K562 (cell line): ENCODE data around the gene NELL1. TPM values are rescaled to one million over a fixed set of nuclear protein-coding genes. Genes with fewer than 3 reads are reported as not detected.

ENCODE experiments used
- ATAC-seq: fragments of 200-7000 bp; cut with Tn5 transposase; 3 replicates; pipeline ENCODE4 v1.9.1; 2020; ENCODE audit warnings: moderate library complexity
- BruUV-seq: library from RNA; stranded (reverse); fragments of 400-500 nt; replicated peaks from 2 replicates; lab custom pipeline; 2021; lab: Mats Ljungman, UMichigan
- CTCF ChIA-PET: fragments of 300-600 bp; formaldehyde crosslinking; extraction: SDS; loops from one replicate; lab custom pipeline; 2021; ENCODE audit warnings: low intra/inter-chr PET ratio; lab: Yijun Ruan, JAX
- POLR2A ChIA-PET: fragments of 300-600, 350-650 bp; sonication (Branson Sonifier 250); formaldehyde crosslinking; extraction: SDS; loops from one replicate; lab custom pipeline; 2021; ENCODE audit warnings: antibody characterized with exemption, inconsistent platforms; lab: Yijun Ruan, JAX
- DNase-seq, 4 experiments: peaks; one replicate each; pipeline versions ENCODE4 v3.0.0 to v3.0.0-alpha.2; 2011 to 2018; ENCODE audit warnings: low spot score in 3 of 4, mixed read lengths in 3 of 4; ENCODE audit errors: extremely low read depth in 1 of 4
- FAIRE-seq: peaks from 2 replicates; lab custom pipeline; 2011; peaks lifted over from hg19 to GRCh38; lab: Jason Lieb, UNC
- H2AFZ ChIP-seq: 2 replicates; pipeline ENCODE4 v1.6.0; 2011; ENCODE audit warnings: low read depth, low read length, control low read depth, inconsistent platforms
- H3K27ac ChIP-seq: fragments of 200-600 bp; 3 replicates; pipeline ENCODE4 v1.8.0; 2011; ENCODE audit warnings: low read depth, mild to moderate bottlenecking, control low read depth, inconsistent platforms, low read length, moderate library complexity, mixed read lengths; ENCODE audit errors: extremely low read depth
- H3K27me3 ChIP-seq, 2 experiments: fragments of 300-600 bp in 1 of 2; 2 replicates in 1 of 2; 3 replicates in 1 of 2; pipeline versions ENCODE4 v1.6.0 to v1.8.0; 2011; ENCODE audit warnings: inconsistent platforms in 2 of 2, low read length in 2 of 2, mild to moderate bottlenecking in 1 of 2, mixed read lengths in 1 of 2, moderate library complexity in 1 of 2; ENCODE audit not compliant: control insufficient read depth in 2 of 2, insufficient read depth in 2 of 2
- H3K36me3 ChIP-seq: fragments of 300-600 bp; 3 replicates; pipeline ENCODE4 v1.8.0; 2011; ENCODE audit warnings: mild to moderate bottlenecking, low read length, inconsistent platforms; ENCODE audit not compliant: control insufficient read depth, insufficient read depth
- H3K4me1 ChIP-seq, 2 experiments: fragments of 200-600 bp in 1 of 2; replicated peaks in 1 of 2; 2 replicates in 1 of 2; 3 replicates in 1 of 2; pipeline versions ENCODE4 v1.5.1 to v1.8.0; 2011; ENCODE audit warnings: inconsistent platforms in 2 of 2, low read length in 2 of 2, mild to moderate bottlenecking in 1 of 2, mixed read lengths in 1 of 2, moderate library complexity in 1 of 2; ENCODE audit not compliant: control insufficient read depth in 2 of 2, insufficient read depth in 2 of 2
- H3K4me2 ChIP-seq: 2 replicates; pipeline ENCODE4 v1.6.1; 2011; ENCODE audit warnings: low read length, control low read depth, inconsistent platforms, mixed read lengths; ENCODE audit not compliant: insufficient read depth
- H3K4me3 ChIP-seq: fragments of 200-600 bp; sonication (generic), shearing (Covaris generic); 2 replicates; pipeline ENCODE4 v1.5.1; 2016; ENCODE audit warnings: control low read depth, inconsistent platforms
- H3K79me2 ChIP-seq: fragments of 200-600 bp; 3 replicates; pipeline ENCODE4 v1.8.0; 2011; ENCODE audit warnings: low read length, inconsistent platforms; ENCODE audit not compliant: control insufficient read depth, insufficient read depth
- H3K9ac ChIP-seq, 2 experiments: 2 replicates each; pipeline versions ENCODE4 v1.6.0 to v1.6.1; 2011; ENCODE audit warnings: low read depth in 2 of 2, low read length in 2 of 2, control low read depth in 1 of 2, inconsistent platforms in 1 of 2, mild to moderate bottlenecking in 1 of 2, mixed read lengths in 1 of 2; ENCODE audit not compliant: insufficient read depth in 1 of 2
- H3K9me1 ChIP-seq: one replicate; pipeline ENCODE4 v1.6.0; 2011; ENCODE audit warnings: inconsistent platforms, mild to moderate bottlenecking, low read length, moderate library complexity; ENCODE audit not compliant: control insufficient read depth, insufficient read depth
- H3K9me3 ChIP-seq: replicated peaks from 2 replicates; pipeline ENCODE4 v1.5.1; 2011; ENCODE audit warnings: low read depth, low read length, inconsistent platforms; ENCODE audit not compliant: control insufficient read depth, insufficient read depth
- H4K20me1 ChIP-seq: replicated peaks from 2 replicates; pipeline ENCODE4 v1.6.1; 2011; ENCODE audit warnings: low read length, inconsistent platforms, mixed read lengths; ENCODE audit not compliant: control insufficient read depth, insufficient read depth
- CBX8 ChIP-seq: fragments of 200-600 bp; sonication (generic); IDR thresholded peaks from 2 replicates; pipeline ENCODE4 v1.6.1; 2012; ENCODE audit warnings: borderline replicate concordance, mixed run types, low read depth, mild to moderate bottlenecking, moderate library complexity, mixed read lengths, low read length, control low read depth, inconsistent platforms; ENCODE audit not compliant: poor library complexity, severe bottlenecking; ENCODE audit errors: extremely low read depth
- DPF2 ChIP-seq: fragments of 450-650 bp; IDR thresholded peaks from 2 replicates; pipeline ENCODE4 v1.6.1; 2016
- FIP1L1 ChIP-seq: fragments of 200-400 bp; formaldehyde crosslinking; IDR thresholded peaks from 2 replicates; pipeline ENCODE4 v1.6.1; 2018; ENCODE audit warnings: mild to moderate bottlenecking, low read depth, low read length; ENCODE audit not compliant: poor library complexity, severe bottlenecking
- GABPA ChIP-seq: fragments of 200-800 bp; sonication (Bioruptor generic); conservative IDR thresholded peaks from 2 replicates; pipeline ENCODE4 v1.6.1; 2016; ENCODE audit warnings: low read depth, missing genetic modification characterization, missing compliant biosample characterization
- HBP1 ChIP-seq: fragments of 450-650 bp; formaldehyde crosslinking; IDR thresholded peaks from 2 replicates; pipeline ENCODE4 v1.4.0; 2022; ENCODE audit warnings: missing genetic modification characterization
- HMG20B ChIP-seq: fragments of 250-450 bp; sonication (Bioruptor Pico); IDR thresholded peaks from 2 replicates; pipeline ENCODE4 v1.5.0; 2021; ENCODE audit warnings: mild to moderate bottlenecking
- KDM1A ChIP-seq, 2 experiments: fragments of 450-650 bp; IDR thresholded peaks; 2 replicates each; pipeline ENCODE4 v1.6.1; 2016; ENCODE audit warnings: mild to moderate bottlenecking in 2 of 2
- PTRF ChIP-seq: fragments of 450-650 bp; IDR thresholded peaks from 2 replicates; pipeline ENCODE4 v1.6.1; 2016; ENCODE audit warnings: mild to moderate bottlenecking, missing genetic modification characterization, missing compliant biosample characterization
- PYGO2 ChIP-seq: fragments of 450-650 bp; IDR thresholded peaks from 2 replicates; pipeline ENCODE4 v1.6.1; 2016; ENCODE audit warnings: mild to moderate bottlenecking, missing genetic modification characterization, moderate library complexity, missing compliant biosample characterization
- RNF219 ChIP-seq: fragments of 250-450 bp; sonication (Bioruptor Pico); IDR thresholded peaks from 2 replicates; pipeline ENCODE4 v1.5.0; 2022; ENCODE audit warnings: mild to moderate bottlenecking
- SREBF2 ChIP-seq: sonication (generic); formaldehyde crosslinking; IDR thresholded peaks from 2 replicates; pipeline ENCODE4 v1.4.0; 2020; ENCODE audit warnings: mild to moderate bottlenecking, missing genetic modification reagents
- TCFL5 ChIP-seq: fragments of 250-450 bp; sonication (Bioruptor Pico); conservative IDR thresholded peaks from 2 replicates; pipeline ENCODE4 v1.6.1; 2021; ENCODE audit warnings: mild to moderate bottlenecking, moderate library complexity, matching md5 sums
- ZBTB9 ChIP-seq: fragments of 450-650 bp; formaldehyde crosslinking; IDR thresholded peaks from 2 replicates; pipeline ENCODE4 v1.4.0; 2020; ENCODE audit warnings: mild to moderate bottlenecking, moderate library complexity
- ZNF224 ChIP-seq: sonication (generic); formaldehyde crosslinking; IDR thresholded peaks from 2 replicates; pipeline ENCODE4 v1.8.0; 2022; ENCODE audit warnings: mild to moderate bottlenecking, missing genetic modification reagents
- ZNF347 ChIP-seq: fragments of 450-650 bp; formaldehyde crosslinking; IDR thresholded peaks from 2 replicates; pipeline ENCODE4 v1.4.0; 2020; ENCODE audit warnings: low read depth, mild to moderate bottlenecking, moderate library complexity
- in situ Hi-C: fragments of 300-500 bp; cut with MboI; formaldehyde crosslinking; loops from 4 replicates; pipeline ENCODE4 v1.15.0; 2018; ENCODE audit warnings: inconsistent platforms, mixed read lengths
- intact Hi-C: fragments of 100-400 bp; cut with micrococcal nuclease; formaldehyde crosslinking; loops from 2 replicates; pipeline ENCODE4 v1.14.2; 2022
- polyA plus RNA-seq, 8 experiments: library from polyadenylated mRNA; depleted of rRNA in 4 of 8; stranded (reverse) in 5 of 8; unstranded in 3 of 8; fragments of >200 nt; fragmentation: Nextera tagmentation in 2 of 8; fragmentation: Illumina TruSeq in 1 of 8; extraction: Ambion mirVana in 2 of 8; extraction: Trizol in 1 of 8; gene quantifications; 2 replicates each; pipeline versions ENCODE4 v1.2.1 to v1.2.3, GENCODE V29; 2011 to 2014; ENCODE audit warnings: inconsistent platforms in 1 of 8, missing spikeins in 1 of 8
- total RNA-seq, 7 experiments: library from RNA; depleted of rRNA in 6 of 7; stranded (reverse); fragments of >200 nt in 6 of 7; fragmentation: Illumina TruSeq in 2 of 7; extraction: Trizol in 2 of 7; gene quantifications; 2 replicates each; pipeline versions ENCODE4 v1.2.1 to v1.2.3, GENCODE V29; 2011 to 2021; ENCODE audit warnings: low replicate concordance in 1 of 7

Gene NELL1
- total and polyA plus RNA-seq, 9 of the 15 experiments (the other 6 are each of a cell fraction or from before 2014, with no cell fraction given): not detected

- H3K27ac ChIP-seq: no peak overlapping the region
- ChIA-PET POLR2A (interaction anchor here (0.9 kb wide), 1 partner anchor 15 kb away, joined by 3 read pairs; no protein-coding TSS in a partner anchor), CTCF (no interaction called here)
- no peaks in the 10 kb centered on the region for H3K4me1 ChIP-seq
- no peaks in the 10 kb centered on the region for H4K20me1 ChIP-seq
- no peak overlapping the region for H2AFZ ChIP-seq
- no peak overlapping the region for H3K4me3 ChIP-seq
- no peak for TF ChIP-seq DPF2
- no peak for TF ChIP-seq HMG20B (CRISPR knock-in tag)
- TF ChIP-seq HBP1: no peak
- TF ChIP-seq FIP1L1: no peak
- TF ChIP-seq KDM1A (IDR thresholded peaks at IDR 0.05): no peak
- no peak for TF ChIP-seq PTRF (tag)
- no peak for TF ChIP-seq PYGO2
- TF ChIP-seq RNF219 (CRISPR knock-in tag): no peak
- TF ChIP-seq ZNF224 (CRISPR knock-in tag): no peak
- no peak for TF ChIP-seq GABPA (tag)
- no peak for TF ChIP-seq CBX8
- no peak for TF ChIP-seq ZNF347 (CRISPR knock-in tag)
- TF ChIP-seq SREBF2 (CRISPR knock-in tag): no peak
- no peak for TF ChIP-seq TCFL5 (CRISPR knock-in tag)
- TF ChIP-seq ZBTB9: no peak
- H3K9me1 ChIP-seq: no peaks in the 10 kb centered on the region
- H3K79me2 ChIP-seq: no peaks in the 10 kb centered on the region
- intact Hi-C loops (no loop called here), in situ Hi-C loops (no loop called here)
- no peak for DNase-seq
- no peak for FAIRE-seq
- BruUV-seq: no TSS peak
- H3K36me3 ChIP-seq: no peaks in the 10 kb centered on the region
- H3K4me2 ChIP-seq: no peak overlapping the region
- no peak overlapping the region for H3K9ac ChIP-seq
- H3K27me3 ChIP-seq: no peaks in the 10 kb centered on the region
- H3K9me3 ChIP-seq: no peaks in the 10 kb centered on the region
- no peak for ATAC-seq
Measured at GRCh38 chr11:21460082-21460481, 790.7 kb downstream of the NELL1 start.
